GM23248 (cell line): ENCODE measurements around the gene SLC2A13.

Source experiments
- EZH2 ChIP-seq: fragments of 200-600 bp; sonication (generic); IDR thresholded peaks from 2 replicates; pipeline ENCODE4 v1.6.1; 2018; ENCODE audit warnings: antibody characterized with exemption, mild to moderate bottlenecking; ENCODE audit not compliant: insufficient read depth, poor library complexity, severe bottlenecking
- EZH2phosphoT487 ChIP-seq: fragments of 200-600 bp; sonication (generic); IDR thresholded peaks from 2 replicates; pipeline ENCODE4 v1.6.1; 2018; ENCODE audit warnings: antibody characterized with exemption, moderate library complexity, mild to moderate bottlenecking, low read depth; ENCODE audit not compliant: insufficient read depth

DNA sequence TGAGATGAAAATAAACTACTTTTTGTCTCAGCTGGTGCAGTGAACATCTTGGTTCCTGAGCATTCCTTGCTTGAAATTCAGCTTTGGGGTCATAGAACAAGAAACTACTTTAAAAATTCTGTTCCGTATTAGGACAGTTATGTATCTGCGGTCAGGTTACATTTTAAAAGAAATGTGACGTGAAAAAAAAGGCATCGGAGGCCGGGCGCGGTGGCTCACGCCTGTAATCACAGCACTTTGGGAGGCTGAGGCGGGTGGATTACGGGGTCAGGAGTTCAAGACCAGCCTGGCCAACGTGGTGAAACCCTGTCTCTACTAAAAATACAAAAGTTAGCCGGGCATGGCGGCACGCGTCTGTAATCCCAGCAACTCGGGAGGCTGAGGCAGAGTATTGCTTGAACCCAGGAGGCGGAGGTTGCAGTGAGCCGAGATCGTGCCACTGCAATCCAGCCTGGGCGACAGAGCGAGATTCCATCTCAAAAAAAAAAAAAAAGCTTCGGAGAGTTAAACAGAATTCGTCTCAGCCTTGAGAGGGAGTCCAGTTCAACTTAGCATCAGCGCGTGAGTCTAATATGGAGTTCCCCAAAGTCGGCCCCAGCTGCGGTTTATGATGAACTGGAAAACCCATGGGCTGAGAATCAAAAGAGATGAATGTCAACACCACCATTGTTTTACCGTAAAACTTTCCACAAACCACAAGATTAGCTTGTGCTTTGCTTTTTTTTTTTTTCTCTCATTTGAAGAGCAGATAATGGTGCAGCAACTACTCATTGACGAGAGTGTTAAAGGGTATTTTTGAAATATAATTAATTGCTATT, 2.1 kb upstream of the SLC2A13 start:
- TF ChIP-seq EZH2 (no peak), EZH2phosphoT487 (no peak)
